Activated CD8-positive, alpha-beta memory T cell treated with anti-CD3 and anti-CD28 coated beads for 24 hours (primary cell): ENCODE data around the gene GABRA6.
"Not testable (repeated sequence)": the region's sequence is repeated elsewhere in the genome, so short reads cannot be mapped to it uniquely, and the experiment has no call there.

Source experiments
- DNase-seq: peaks from one replicate; pipeline ENCODE4 v3.0.0-alpha.2; 2020

GABRA6 gene

GRCh38 chr5:161685461-161685860, at the start of gene GABRA6:
Gene GABRA6, plus strand, starts transcription at chr5:161685721. Its CDS starts 269 bp downstream, at chr5:161685990.
- no peak for DNase-seq

GRCh38 chr5:161637591-161637990, 47.9 kb upstream of the GABRA6 start:
- DNase-seq = no peak

GRCh38 chr5:161641444-161641843, 44.1 kb upstream of the GABRA6 start:
- DNase-seq = no peak

GRCh38 chr5:161645264-161645663, 40.3 kb upstream of the GABRA6 start:
- DNase-seq = no peak

GRCh38 chr5:161651926-161652325, 33.6 kb upstream of the GABRA6 start:
- DNase-seq = not testable (repeated sequence)

- DNase-seq = no peak
Observed at GRCh38 chr5:161660806-161661205, 24.7 kb upstream of the GABRA6 start.

GRCh38 chr5:161663431-161663830, 22.1 kb upstream of the GABRA6 start:
- no peak for DNase-seq

- no peak for DNase-seq
Observed at GRCh38 chr5:161676103-161676502, 9.4 kb upstream of the GABRA6 start.

GRCh38 chr5:161686149-161686548, 628 bp downstream of the GABRA6 start:
- DNase-seq = no peak

- DNase-seq = no peak
Observed at GRCh38 chr5:161686881-161687280, 1.4 kb downstream of the GABRA6 start.

- no peak for DNase-seq
Observed at GRCh38 chr5:161687316-161687715, 1.8 kb downstream of the GABRA6 start.

- no peak for DNase-seq
Observed at GRCh38 chr5:161691911-161692310, 6.4 kb downstream of the GABRA6 start.

- DNase-seq = no peak
Observed at GRCh38 chr5:161697001-161697400, 11.5 kb downstream of the GABRA6 start.

GRCh38 chr5:161700065-161700464, 14.5 kb downstream of the GABRA6 start:
- DNase-seq = no peak

GRCh38 chr5:161703528-161703927, 18.0 kb downstream of the GABRA6 start:
- DNase-seq = no peak

GRCh38 chr5:161707382-161707781, 21.9 kb downstream of the GABRA6 start:
- no peak for DNase-seq

- no peak for DNase-seq
Observed at GRCh38 chr5:161709239-161709638, 23.7 kb downstream of the GABRA6 start.

- DNase-seq = no peak
Observed at GRCh38 chr5:161713042-161713441, 27.5 kb downstream of the GABRA6 start.

GRCh38 chr5:161719157-161719556, 33.6 kb downstream of the GABRA6 start:
- DNase-seq = no peak

- DNase-seq = no peak
Observed at GRCh38 chr5:161720460-161720859, 34.9 kb downstream of the GABRA6 start.

- DNase-seq = no peak
Observed at GRCh38 chr5:161734741-161735140, 49.2 kb downstream of the GABRA6 start.

GRCh38 chr5:161740433-161740832, 54.9 kb downstream of the GABRA6 start:
- DNase-seq = no peak

- no peak for DNase-seq
Observed at GRCh38 chr5:161744276-161744675, 58.8 kb downstream of the GABRA6 start.

- no peak for DNase-seq
Observed at GRCh38 chr5:161745392-161745791, 59.9 kb downstream of the GABRA6 start.

GRCh38 chr5:161751265-161751664, 65.7 kb downstream of the GABRA6 start:
- no peak for DNase-seq
